ENCODE data around the gene ADCY1.

DNA sequence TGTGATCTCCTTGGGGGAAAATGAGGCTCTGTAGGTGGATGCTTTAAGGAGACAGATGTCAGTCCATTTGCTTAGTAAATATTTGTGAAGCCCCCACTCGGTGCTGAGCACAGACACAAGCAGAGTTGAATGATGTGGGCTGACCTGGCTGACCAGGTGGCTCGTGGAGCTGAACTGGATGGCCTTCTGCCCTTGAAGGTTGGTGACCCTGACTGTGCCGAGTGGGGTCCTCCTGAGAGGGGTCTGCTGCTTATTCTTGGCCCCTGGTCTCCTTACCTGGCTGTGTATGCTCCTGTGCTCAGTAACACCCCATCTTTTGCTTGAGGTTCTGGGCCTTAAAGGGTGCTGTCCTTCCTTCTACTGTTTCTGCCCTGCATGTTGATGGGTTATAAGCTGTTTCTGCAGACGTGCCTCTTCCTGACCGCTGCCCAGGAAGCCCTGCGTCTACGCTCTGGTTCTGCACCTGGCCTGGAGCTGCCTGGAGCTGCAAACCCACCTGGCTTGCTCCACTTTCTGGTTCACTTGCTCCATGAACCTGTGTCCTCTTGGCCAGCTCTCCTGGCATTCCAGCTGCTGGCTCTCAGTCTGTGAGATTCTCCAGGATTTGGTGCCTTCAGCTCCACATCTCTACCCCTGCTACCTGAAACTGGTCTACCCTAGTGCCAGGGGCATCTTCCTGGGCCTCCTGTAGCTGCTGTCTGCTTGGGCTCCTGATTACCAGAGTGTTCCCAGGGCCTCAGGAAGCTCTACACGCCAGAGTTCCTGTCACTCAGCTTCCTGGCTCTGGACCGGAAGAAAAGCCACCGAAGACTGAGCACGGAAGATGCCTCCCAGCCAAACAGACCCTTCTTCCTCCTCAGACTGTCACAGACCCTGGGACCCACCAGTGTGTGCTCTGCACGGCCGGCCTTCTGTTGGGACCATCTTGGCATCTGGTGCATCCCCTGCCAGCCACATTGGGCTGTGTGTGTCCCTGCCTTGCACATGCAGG is 76.5 kb downstream of the ADCY1 start:
- TF ChIP-seq EZH2phosphoT487 (IDR thresholded peaks at IDR 0.05; ENCODE audit: low read length), result no peak
- TF ChIP-seq, protein P1, sequence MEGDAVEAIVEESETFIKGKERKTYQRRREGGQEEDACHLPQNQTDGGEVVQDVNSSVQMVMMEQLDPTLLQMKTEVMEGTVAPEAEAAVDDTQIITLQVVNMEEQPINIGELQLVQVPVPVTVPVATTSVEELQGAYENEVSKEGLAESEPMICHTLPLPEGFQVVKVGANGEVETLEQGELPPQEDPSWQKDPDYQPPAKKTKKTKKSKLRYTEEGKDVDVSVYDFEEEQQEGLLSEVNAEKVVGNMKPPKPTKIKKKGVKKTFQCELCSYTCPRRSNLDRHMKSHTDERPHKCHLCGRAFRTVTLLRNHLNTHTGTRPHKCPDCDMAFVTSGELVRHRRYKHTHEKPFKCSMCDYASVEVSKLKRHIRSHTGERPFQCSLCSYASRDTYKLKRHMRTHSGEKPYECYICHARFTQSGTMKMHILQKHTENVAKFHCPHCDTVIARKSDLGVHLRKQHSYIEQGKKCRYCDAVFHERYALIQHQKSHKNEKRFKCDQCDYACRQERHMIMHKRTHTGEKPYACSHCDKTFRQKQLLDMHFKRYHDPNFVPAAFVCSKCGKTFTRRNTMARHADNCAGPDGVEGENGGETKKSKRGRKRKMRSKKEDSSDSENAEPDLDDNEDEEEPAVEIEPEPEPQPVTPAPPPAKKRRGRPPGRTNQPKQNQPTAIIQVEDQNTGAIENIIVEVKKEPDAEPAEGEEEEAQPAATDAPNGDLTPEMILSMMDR (IDR thresholded peaks at IDR 0.05; ENCODE audit: low read length), result no peak
- no peak for TF ChIP-seq EZH2 (optimal IDR thresholded peaks at IDR 0.05; ENCODE audit: low read depth, low read length)
